BLaER1 treated with 17β-estradiol and CSF1 and Interleukin-3, amounts not matched to agents 10 nM and 100 nM (cell line): ENCODE measurements around the gene ALS2CL.
"Not testable (repeated sequence)": the region's sequence is repeated elsewhere in the genome, so short reads cannot be mapped to it uniquely, and the experiment has no call there.

Experiments
- H3K27ac ChIP-seq, 11 experiments: shearing (Covaris generic); formaldehyde crosslinking; 2 replicates each; pipeline ENCODE4 v1.8.1; 2022
- H3K27me3 ChIP-seq, 11 experiments: shearing (Covaris generic); formaldehyde crosslinking; 2 replicates each; pipeline ENCODE4 v1.8.1; 2022
- H3K36me3 ChIP-seq, 11 experiments: shearing (Covaris generic); formaldehyde crosslinking; 2 replicates each; pipeline ENCODE4 v1.8.1; 2022
- H3K4me1 ChIP-seq, 10 experiments: shearing (Covaris generic); formaldehyde crosslinking; 2 replicates each; pipeline ENCODE4 v1.8.1; 2022
- H3K4me2 ChIP-seq, 11 experiments: shearing (Covaris generic); formaldehyde crosslinking; 2 replicates each; pipeline ENCODE4 v1.8.1; 2022
- H3K4me3 ChIP-seq, 10 experiments: shearing (Covaris generic); formaldehyde crosslinking; 2 replicates each; pipeline ENCODE4 v1.8.1; 2022
- H3K9ac ChIP-seq, 11 experiments: shearing (Covaris generic); formaldehyde crosslinking; 2 replicates each; pipeline ENCODE4 v1.8.1; 2022
- H3K9me3 ChIP-seq, 11 experiments: shearing (Covaris generic); formaldehyde crosslinking; replicated peaks in 1 of 11; 2 replicates each; pipeline ENCODE4 v1.8.1; 2022
- H4K20me1 ChIP-seq, 11 experiments: shearing (Covaris generic); formaldehyde crosslinking; 2 replicates each; pipeline ENCODE4 v1.8.1; 2022
- Cebpa-rat ChIP-seq, 11 experiments: shearing (Covaris generic); IDR thresholded peaks; 2 replicates each; pipeline ENCODE4 v1.8.1; 2022

ALS2CL gene

GRCh38 chr3:46693038-46693891 lies at the start of gene ALS2CL:
Gene ALS2CL (minus strand): TSS chr3:46693679. CDS start chr3:46689440, 4,239 bp downstream.
- peaks cover 0 to 17% (median 13%) of the 10 kb centered on the region in 11 experiments; a peak in 19 of 22 replicates for H3K27me3 ChIP-seq
- peak within 1 kb of the TSS; percentile 63 to 97 (median 82); a peak in 21 of 22 replicates for H3K27ac ChIP-seq
- peaks cover 0 to 10% (median 0%) of the 10 kb centered on the region in 11 experiments; a peak in 3 of 22 replicates for H4K20me1 ChIP-seq
- peaks cover 0 to 6% (median 0%) of the 10 kb centered on the region in 11 experiments; a peak in 2 of 22 replicates for H3K36me3 ChIP-seq
- H3K4me2 ChIP-seq: peak within 1 kb of the TSS; percentile 86 to 100 (median 98)
- TF ChIP-seq Cebpa-rat (IDR thresholded peaks at IDR 0.05): no peak
- peak within 1 kb of the TSS; percentile 56 to 78 (median 69) for H3K4me3 ChIP-seq
- H3K9me3 ChIP-seq: no peaks in the 10 kb centered on the region
- peak within 1 kb of the TSS; percentile 71 to 83 (median 79) for H3K9ac ChIP-seq
- H3K4me1 ChIP-seq: peaks cover 63 to 72% (median 68%) of the 10 kb centered on the region in 10 experiments

- no peak for TF ChIP-seq Cebpa-rat (IDR thresholded peaks at IDR 0.05)
- no peak overlapping the region for H3K4me3 ChIP-seq
- H4K20me1 ChIP-seq: no peaks in the 10 kb centered on the region
- H3K27me3 ChIP-seq: no peaks in the 10 kb centered on the region
- H3K9ac ChIP-seq: no peak overlapping the region
- H3K4me1 ChIP-seq: peaks cover 0 to 5% (median 0%) of the 10 kb centered on the region in 10 experiments; a peak in 2 of 20 replicates
- no peaks in the 10 kb centered on the region for H3K36me3 ChIP-seq
- no peak overlapping the region for H3K4me2 ChIP-seq
- H3K27ac ChIP-seq: no peak overlapping the region
- no peaks in the 10 kb centered on the region for H3K9me3 ChIP-seq
Measured at GRCh38 chr3:46742992-46743585, 49.6 kb upstream of the ALS2CL start.

GRCh38 chr3:46739565-46739964 lies 46.1 kb upstream of the ALS2CL start:
- not testable (repeated sequence) for H3K36me3 ChIP-seq, H3K4me2 ChIP-seq, H3K4me1 ChIP-seq, H3K4me3 ChIP-seq, H3K27me3 ChIP-seq, H4K20me1 ChIP-seq, H3K27ac ChIP-seq, H3K9ac ChIP-seq, H3K9me3 ChIP-seq

GRCh38 chr3:46737329-46737731 lies 43.9 kb upstream of the ALS2CL start:
- Histone ChIP-seq H3K27me3 (no peaks in the 10 kb centered on the region), H3K9me3 (no peaks in the 10 kb centered on the region), H3K4me2 (no peak overlapping the region), H4K20me1 (no peaks in the 10 kb centered on the region), H3K36me3 (no peaks in the 10 kb centered on the region), H3K4me1 (no peaks in the 10 kb centered on the region), H3K27ac (no peak overlapping the region), H3K9ac (0 out of 22 replicates have a peak overlapping the region, but pooled peaks of 1 of the 11 experiments have one; percentile 10), H3K4me3 (no peak overlapping the region)
- no peak for TF ChIP-seq Cebpa-rat (IDR thresholded peaks at IDR 0.05)

- Histone ChIP-seq H3K27me3 (no peaks in the 10 kb centered on the region), H3K4me2 (no peak overlapping the region), H4K20me1 (no peaks in the 10 kb centered on the region), H3K9ac (no peak overlapping the region), H3K9me3 (no peaks in the 10 kb centered on the region), H3K27ac (no peak overlapping the region), H3K4me1 (no peaks in the 10 kb centered on the region), H3K36me3 (no peaks in the 10 kb centered on the region), H3K4me3 (no peak overlapping the region)
- TF ChIP-seq Cebpa-rat (IDR thresholded peaks at IDR 0.05): no peak
Measured at GRCh38 chr3:46736006-46736872, 42.8 kb upstream of the ALS2CL start.

GRCh38 chr3:46734773-46735172 lies 41.3 kb upstream of the ALS2CL start:
- Histone ChIP-seq H3K9ac (no peak overlapping the region), H3K4me1 (no peaks in the 10 kb centered on the region), H3K36me3 (no peaks in the 10 kb centered on the region), H3K9me3 (no peaks in the 10 kb centered on the region), H4K20me1 (no peaks in the 10 kb centered on the region), H3K27me3 (no peaks in the 10 kb centered on the region), H3K4me2 (no peak overlapping the region), H3K4me3 (no peak overlapping the region), H3K27ac (no peak overlapping the region)
- no peak for TF ChIP-seq Cebpa-rat (IDR thresholded peaks at IDR 0.05)

- Histone ChIP-seq H4K20me1 (no peaks in the 10 kb centered on the region), H3K4me2 (no peak overlapping the region), H3K36me3 (no peaks in the 10 kb centered on the region), H3K4me1 (no peaks in the 10 kb centered on the region), H3K27me3 (no peaks in the 10 kb centered on the region), H3K9ac (no peak overlapping the region), H3K9me3 (no peaks in the 10 kb centered on the region), H3K4me3 (no peak overlapping the region), H3K27ac (no peak overlapping the region)
- no peak for TF ChIP-seq Cebpa-rat (IDR thresholded peaks at IDR 0.05)
Measured at GRCh38 chr3:46733026-46733800, 39.7 kb upstream of the ALS2CL start.

GRCh38 chr3:46731795-46732194 lies 38.3 kb upstream of the ALS2CL start:
- no peak overlapping the region for H3K4me2 ChIP-seq
- no peaks in the 10 kb centered on the region for H4K20me1 ChIP-seq
- TF ChIP-seq Cebpa-rat (IDR thresholded peaks at IDR 0.05): no peak
- H3K27me3 ChIP-seq: no peaks in the 10 kb centered on the region
- H3K36me3 ChIP-seq: no peaks in the 10 kb centered on the region
- H3K4me1 ChIP-seq: no peaks in the 10 kb centered on the region
- H3K27ac ChIP-seq: no peak overlapping the region
- no peak overlapping the region for H3K9ac ChIP-seq
- no peak overlapping the region for H3K4me3 ChIP-seq
- no peaks in the 10 kb centered on the region for H3K9me3 ChIP-seq
